GM12873 (cell line): ENCODE measurements around the gene FAM8A1.

Experiments used
- TF ChIP-seq, protein P1 (sequence below): IDR thresholded peaks from 2 replicates; pipeline ENCODE4 v1.5.1; 2012; ENCODE audit warnings: low read depth, mild to moderate bottlenecking, moderate library complexity, low read length, control low read depth; ENCODE audit not compliant: insufficient read depth; ENCODE audit errors: missing control alignments

Gene FAM8A1

DNA sequence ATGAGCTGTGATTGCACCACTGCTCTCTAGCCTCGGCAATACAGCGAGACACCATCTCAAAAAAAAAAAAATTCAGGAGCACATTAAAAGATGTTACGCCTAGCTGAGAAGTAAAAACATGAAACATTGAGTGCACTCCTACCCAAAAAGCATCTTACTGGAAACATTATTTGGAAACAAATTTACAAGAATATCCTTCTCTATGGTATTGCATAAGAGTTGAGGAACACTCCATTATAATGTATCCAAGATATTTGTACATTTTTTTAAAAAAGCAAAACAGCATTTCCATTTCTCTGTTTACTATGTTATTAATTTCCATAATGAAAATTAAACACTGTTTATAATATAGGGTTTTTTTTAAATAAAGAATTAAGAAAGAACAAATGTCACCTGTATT, 48.6 kb downstream of the FAM8A1 start:
- TF ChIP-seq, protein P1, sequence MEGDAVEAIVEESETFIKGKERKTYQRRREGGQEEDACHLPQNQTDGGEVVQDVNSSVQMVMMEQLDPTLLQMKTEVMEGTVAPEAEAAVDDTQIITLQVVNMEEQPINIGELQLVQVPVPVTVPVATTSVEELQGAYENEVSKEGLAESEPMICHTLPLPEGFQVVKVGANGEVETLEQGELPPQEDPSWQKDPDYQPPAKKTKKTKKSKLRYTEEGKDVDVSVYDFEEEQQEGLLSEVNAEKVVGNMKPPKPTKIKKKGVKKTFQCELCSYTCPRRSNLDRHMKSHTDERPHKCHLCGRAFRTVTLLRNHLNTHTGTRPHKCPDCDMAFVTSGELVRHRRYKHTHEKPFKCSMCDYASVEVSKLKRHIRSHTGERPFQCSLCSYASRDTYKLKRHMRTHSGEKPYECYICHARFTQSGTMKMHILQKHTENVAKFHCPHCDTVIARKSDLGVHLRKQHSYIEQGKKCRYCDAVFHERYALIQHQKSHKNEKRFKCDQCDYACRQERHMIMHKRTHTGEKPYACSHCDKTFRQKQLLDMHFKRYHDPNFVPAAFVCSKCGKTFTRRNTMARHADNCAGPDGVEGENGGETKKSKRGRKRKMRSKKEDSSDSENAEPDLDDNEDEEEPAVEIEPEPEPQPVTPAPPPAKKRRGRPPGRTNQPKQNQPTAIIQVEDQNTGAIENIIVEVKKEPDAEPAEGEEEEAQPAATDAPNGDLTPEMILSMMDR = no peak

DNA sequence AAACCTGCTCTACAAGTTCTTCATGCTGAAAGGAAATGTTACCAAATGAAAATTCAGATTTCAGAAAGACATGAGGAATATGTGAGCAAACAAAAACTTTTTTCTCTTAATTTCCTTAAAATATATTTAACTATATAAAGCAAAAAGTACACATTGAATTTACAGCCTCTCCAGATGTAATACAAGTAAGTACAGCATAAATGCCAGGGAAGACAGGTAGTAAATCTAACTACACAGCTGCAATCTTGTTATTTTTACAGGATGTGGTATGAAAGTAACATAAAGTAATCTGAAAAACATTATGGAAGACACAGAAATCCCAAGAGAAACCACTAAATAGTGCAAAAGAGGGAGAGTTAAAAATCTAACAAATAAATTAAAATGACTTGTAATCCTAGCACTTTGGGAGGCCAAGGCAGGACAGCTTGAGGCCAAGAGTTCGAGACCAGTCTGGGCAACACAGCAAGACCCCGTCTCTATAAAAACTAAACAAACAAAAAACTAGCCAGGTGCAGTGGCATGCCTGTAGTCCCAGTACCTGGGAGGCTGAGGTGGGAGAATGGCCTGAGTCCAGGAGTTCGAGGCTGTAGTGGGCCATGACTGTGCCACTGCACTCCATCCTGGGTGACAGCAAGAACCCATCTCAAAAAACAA, 50.7 kb downstream of the FAM8A1 start:
- TF ChIP-seq, protein P1 = no peak

DNA sequence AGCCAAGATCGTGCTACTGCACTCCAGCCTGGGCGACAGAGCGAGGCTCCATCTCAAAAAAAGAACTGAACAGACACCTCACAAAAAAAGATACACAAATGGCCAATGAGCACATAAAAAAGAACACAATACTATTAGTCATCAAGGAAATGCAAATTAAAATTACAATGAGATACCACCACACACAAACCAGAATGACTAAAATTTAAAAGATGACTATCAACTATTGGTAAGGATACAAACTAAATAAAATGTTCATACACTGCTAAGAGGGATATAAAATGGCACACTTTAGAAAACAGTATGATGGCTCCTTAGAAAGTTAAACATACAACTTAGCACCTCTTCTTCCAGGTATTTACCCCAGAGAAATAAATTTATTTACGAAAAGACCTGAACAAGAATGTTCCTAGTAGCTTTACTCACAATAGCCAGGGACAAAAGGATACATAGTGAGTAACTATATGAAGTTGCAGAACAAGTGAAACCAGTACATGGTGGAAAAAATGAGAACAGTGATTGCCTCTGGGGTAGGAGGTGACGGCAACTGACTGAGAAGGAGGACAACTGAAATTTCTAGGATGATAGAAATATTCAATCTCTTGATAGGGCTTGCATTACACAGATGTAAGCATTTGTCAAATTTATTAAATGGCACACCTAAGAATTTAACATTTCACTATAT, 53.2 kb downstream of the FAM8A1 start:
- TF ChIP-seq, protein P1 = no peak

DNA sequence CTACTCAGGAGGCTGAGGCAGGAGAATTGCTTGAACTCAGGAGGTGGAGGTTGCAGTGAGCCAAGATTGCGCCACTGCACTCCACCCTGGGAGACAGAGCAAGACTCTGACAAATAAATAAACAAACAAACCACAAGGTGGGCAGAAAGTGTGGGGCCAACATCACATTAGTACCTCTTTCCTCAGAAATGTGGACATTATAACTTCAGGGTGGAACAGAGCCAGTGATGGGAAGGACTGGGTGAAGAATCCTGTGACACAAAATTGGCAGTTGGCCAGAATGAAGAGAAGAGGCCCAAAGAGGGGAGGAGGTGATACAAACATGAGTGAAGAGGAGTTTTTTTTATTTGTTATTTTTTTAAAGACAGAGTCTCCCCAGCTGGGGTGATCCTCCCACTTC, 56.0 kb downstream of the FAM8A1 start:
- TF ChIP-seq, protein P1 = no peak

DNA sequence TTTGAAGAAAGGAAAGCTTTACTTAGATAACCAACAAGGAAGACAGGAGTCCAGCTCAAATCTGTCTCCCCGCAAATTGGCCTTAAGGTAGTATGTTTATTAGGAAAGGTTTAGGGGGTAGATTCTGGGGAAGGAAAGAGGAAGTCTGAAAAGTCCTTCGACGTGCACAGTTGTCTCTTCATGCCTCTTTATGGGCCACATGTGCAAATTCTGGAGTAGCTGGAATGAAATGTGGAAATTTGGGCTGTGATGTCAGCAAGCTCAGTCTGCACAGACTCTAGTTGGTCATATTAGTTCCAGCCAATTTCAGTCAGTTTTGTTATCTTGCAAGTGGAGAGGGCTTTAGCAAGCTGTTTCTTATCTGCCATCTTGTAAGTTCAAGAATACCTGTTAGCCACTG, 56.5 kb downstream of the FAM8A1 start:
- TF ChIP-seq, protein P1 = no peak
